MM.1S (cell line): ENCODE measurements around the gene EPB41L3.

Experiments
- EZH2 ChIP-seq: fragments of 300-600 bp; sonication (generic); optimal IDR thresholded peaks from 2 replicates; pipeline ENCODE3; 2017; ENCODE audit warnings: low read depth, mild to moderate bottlenecking, antibody characterized with exemption, low read length, mixed read lengths
- EZH2phosphoT487 ChIP-seq: fragments of 300-600 bp; sonication (generic); IDR thresholded peaks from 2 replicates; pipeline ENCODE4 v1.6.1; 2018; ENCODE audit warnings: antibody characterized with exemption, low read length
- TF ChIP-seq, protein P1 (sequence below): fragments of 300-600 bp; sonication (generic); IDR thresholded peaks from 2 replicates; pipeline ENCODE4 v1.5.1; 2016; ENCODE audit warnings: antibody characterized with exemption, low read length, mixed read lengths

DNA sequence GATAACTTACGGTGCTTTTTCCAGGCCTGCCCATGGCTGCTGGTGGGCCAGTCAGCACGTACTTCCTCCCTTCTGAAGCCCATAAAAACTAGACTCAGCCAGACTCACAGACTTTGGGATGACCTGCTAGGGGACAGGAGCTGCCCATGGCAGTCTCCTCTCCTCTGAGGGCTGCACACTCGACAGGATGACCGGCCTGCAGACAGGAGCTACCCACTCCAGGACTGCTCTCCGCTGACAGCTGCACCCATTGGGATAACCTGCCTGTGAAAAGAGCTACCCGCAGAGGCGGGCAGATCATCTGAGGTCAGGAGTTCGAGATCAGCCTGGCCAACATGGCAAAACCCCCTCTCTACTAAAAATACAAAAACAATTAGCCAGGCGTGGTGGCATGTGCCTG is 75.4 kb downstream of the EPB41L3 start:
- TF ChIP-seq, protein P1, sequence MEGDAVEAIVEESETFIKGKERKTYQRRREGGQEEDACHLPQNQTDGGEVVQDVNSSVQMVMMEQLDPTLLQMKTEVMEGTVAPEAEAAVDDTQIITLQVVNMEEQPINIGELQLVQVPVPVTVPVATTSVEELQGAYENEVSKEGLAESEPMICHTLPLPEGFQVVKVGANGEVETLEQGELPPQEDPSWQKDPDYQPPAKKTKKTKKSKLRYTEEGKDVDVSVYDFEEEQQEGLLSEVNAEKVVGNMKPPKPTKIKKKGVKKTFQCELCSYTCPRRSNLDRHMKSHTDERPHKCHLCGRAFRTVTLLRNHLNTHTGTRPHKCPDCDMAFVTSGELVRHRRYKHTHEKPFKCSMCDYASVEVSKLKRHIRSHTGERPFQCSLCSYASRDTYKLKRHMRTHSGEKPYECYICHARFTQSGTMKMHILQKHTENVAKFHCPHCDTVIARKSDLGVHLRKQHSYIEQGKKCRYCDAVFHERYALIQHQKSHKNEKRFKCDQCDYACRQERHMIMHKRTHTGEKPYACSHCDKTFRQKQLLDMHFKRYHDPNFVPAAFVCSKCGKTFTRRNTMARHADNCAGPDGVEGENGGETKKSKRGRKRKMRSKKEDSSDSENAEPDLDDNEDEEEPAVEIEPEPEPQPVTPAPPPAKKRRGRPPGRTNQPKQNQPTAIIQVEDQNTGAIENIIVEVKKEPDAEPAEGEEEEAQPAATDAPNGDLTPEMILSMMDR = no peak
- TF ChIP-seq EZH2phosphoT487 (no peak), EZH2 (no peak)
